Activated naive CD4-positive, alpha-beta T cell treated with anti-CD3 and anti-CD28 coated beads, Interleukin-2, amount 10 ng/mL, durations not matched to agents 7 days and 5 days (primary cell): ENCODE results near the gene MS4A10.
"Not testable (repeated sequence)": the region's sequence is repeated elsewhere in the genome, so short reads cannot be mapped to it uniquely, and the experiment has no call there.

Experiments
- CTCF ChIA-PET: fragments of 350-600 bp; sonication (Branson Sonifier 250); formaldehyde crosslinking; loops from one replicate; lab custom pipeline; 2021; ENCODE audit warnings: antibody characterized with exemption; lab: Charles Lee
- DNase-seq: peaks from one replicate; pipeline ENCODE4 v3.0.0-alpha.2; 2020
- H3K27ac Mint-ChIP-seq: one replicate; pipeline ENCODE4 v1.8.0; 2021; ENCODE audit warnings: mild to moderate bottlenecking, moderate library complexity, mixed read lengths
- H3K27me3 Mint-ChIP-seq: one replicate; pipeline ENCODE4 v1.8.0; 2021; ENCODE audit warnings: mild to moderate bottlenecking, mixed read lengths
- H3K36me3 Mint-ChIP-seq: one replicate; pipeline ENCODE4 v1.8.0; 2021; ENCODE audit warnings: mixed read lengths
- H3K4me1 Mint-ChIP-seq: one replicate; pipeline ENCODE4 v1.8.0; 2021; ENCODE audit warnings: mixed read lengths
- H3K4me3 Mint-ChIP-seq: one replicate; pipeline ENCODE4 v1.8.0; 2021; ENCODE audit warnings: mild to moderate bottlenecking, moderate library complexity, mixed read lengths
- H3K9me3 Mint-ChIP-seq: one replicate; pipeline ENCODE4 v1.8.0; 2021; ENCODE audit warnings: mixed read lengths

The MS4A10 gene

DNA sequence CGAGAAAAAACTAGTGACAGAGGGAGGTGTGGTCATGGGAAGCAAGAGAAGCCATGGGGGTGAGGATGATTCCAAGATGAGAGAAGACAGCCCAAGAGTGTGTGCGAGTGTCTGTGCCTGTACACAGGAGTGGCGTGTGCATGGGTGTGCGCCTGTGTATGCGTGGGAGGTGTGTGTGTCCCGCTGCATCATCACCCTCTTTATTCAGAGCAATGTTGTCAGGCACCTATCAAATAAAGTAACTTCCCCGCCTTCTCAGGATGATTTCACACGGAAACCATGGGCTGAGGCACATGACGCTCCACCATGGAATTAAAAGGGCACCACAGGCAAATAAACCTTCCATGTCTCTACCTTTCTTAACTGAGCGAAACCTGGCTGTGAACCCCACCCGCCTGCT lies 24.6 kb downstream of the MS4A10 start:
- no peaks in the 10 kb centered on the region for H3K9me3 Mint-ChIP-seq
- H3K4me3 Mint-ChIP-seq: no peak overlapping the region
- H3K27me3 Mint-ChIP-seq: peaks cover 16% of the 10 kb centered on the region
- no peak overlapping the region for H3K27ac Mint-ChIP-seq
- DNase-seq: no peak
- H3K4me1 Mint-ChIP-seq: peaks cover 7% of the 10 kb centered on the region
- CTCF ChIA-PET: no interaction called here
- H3K36me3 Mint-ChIP-seq: no peaks in the 10 kb centered on the region

DNA sequence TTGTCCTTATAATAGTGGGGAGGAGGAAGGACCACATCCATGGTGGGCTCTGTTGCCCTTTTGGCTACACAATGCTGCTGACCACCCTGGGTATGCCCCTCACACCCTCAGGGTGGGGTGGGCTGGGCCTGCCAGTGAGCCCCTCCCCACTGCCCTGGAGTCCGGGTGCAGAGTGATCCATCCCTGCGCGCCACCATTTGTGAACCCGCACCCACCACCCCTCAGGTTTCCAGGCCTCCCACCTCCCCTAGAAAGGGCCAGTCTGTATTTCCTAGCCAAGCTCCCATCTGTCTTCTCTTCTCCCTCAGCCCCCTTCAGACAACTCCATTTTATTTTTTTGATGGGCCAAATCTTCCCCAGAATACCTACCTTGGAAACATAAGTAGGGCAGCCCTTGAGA lies 25.0 kb downstream of the MS4A10 start:
- CTCF ChIA-PET: interaction anchor here (0.6 kb wide), 1 partner anchor 32 kb away, joined by 3 read pairs; no protein-coding TSS in a partner anchor

DNA sequence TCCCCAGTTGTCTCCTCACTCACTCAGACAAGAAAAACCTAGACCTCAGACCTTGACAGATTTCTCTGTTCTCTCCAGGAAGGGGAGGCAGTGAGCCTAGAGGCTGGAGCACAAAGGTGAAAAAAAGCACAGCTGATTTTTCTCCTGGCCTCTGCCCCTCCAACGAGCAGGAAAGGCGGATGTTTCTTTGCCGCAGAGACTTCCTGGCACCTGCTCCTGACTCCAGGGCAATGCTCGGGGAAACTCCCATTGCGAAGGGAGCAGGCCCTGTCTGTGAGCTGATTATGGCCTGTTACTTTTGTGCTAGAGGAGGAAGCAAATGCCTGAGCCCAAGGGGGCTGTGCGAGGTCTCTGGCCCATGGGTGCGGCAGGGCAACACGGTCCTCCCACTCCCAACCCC lies 25.4 kb downstream of the MS4A10 start:
- Mint-ChIP-seq H3K27me3 (peaks cover 16% of the 10 kb centered on the region), H3K4me3 (no peak overlapping the region), H3K9me3 (no peaks in the 10 kb centered on the region), H3K27ac (no peak overlapping the region), H3K4me1 (peaks cover 7% of the 10 kb centered on the region), H3K36me3 (no peaks in the 10 kb centered on the region)
- no peak for DNase-seq
- CTCF ChIA-PET: interaction anchor here (0.6 kb wide), 1 partner anchor 32 kb away, joined by 3 read pairs; no protein-coding TSS in a partner anchor

More for the DNA sequence above, 25.0 kb downstream of the MS4A10 start:
- H3K4me3 Mint-ChIP-seq: no peak overlapping the region
- H3K27ac Mint-ChIP-seq: no peak overlapping the region
- no peaks in the 10 kb centered on the region for H3K9me3 Mint-ChIP-seq
- H3K27me3 Mint-ChIP-seq: peaks cover 16% of the 10 kb centered on the region
- DNase-seq: no peak
- no peaks in the 10 kb centered on the region for H3K36me3 Mint-ChIP-seq
- H3K4me1 Mint-ChIP-seq: peaks cover 7% of the 10 kb centered on the region

DNA sequence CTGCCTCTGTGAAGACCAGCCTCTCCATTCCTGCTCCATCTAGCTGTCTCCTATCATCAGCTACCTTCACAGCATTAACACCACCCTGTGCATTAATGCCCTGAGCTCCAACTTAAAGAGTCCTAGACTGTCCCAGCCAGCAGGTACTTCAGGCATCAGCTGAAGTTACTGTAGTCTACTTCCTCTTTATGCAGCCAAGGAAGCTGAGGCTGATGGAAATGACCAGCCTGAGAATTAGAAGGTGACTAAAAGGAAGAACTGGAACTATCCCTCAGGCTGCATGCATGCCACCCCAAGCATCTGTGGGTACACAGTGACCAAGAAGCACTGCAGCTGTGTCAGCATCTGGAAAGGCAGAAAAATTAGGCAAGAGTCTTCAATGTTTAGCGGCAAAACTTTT lies 28.2 kb downstream of the MS4A10 start:
- CTCF ChIA-PET: no interaction called here
- Mint-ChIP-seq H3K4me3 (no peak overlapping the region), H3K4me1 (peaks cover 7% of the 10 kb centered on the region), H3K9me3 (peaks cover 9% of the 10 kb centered on the region), H3K27me3 (peaks cover 16% of the 10 kb centered on the region), H3K36me3 (no peaks in the 10 kb centered on the region), H3K27ac (no peak overlapping the region)
- no peak for DNase-seq

DNA sequence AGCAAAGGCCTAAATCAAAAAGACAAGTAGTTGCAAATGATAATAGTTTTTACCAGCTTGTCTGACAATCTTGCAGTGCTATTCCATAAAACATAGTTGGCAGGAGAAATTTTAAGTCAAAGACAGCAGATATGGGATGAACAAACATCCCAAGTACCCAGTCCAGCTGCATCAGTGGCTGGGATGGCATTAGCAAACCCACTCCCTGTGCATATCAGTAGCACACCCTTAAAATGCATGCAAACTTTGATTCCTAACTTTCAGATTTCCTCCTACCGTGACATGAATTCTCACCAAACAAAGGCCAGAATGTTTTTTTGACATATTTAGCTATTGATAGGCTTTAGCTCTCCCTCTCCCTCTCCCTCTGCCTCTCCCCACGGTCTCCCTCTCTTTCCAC lies 29.0 kb downstream of the MS4A10 start:
- Mint-ChIP-seq H3K9me3 (peaks cover 9% of the 10 kb centered on the region), H3K4me3 (no peak overlapping the region), H3K4me1 (peaks cover 7% of the 10 kb centered on the region), H3K27me3 (peaks cover 16% of the 10 kb centered on the region), H3K27ac (no peak overlapping the region), H3K36me3 (no peaks in the 10 kb centered on the region)
- CTCF ChIA-PET: no interaction called here
- no peak for DNase-seq

DNA sequence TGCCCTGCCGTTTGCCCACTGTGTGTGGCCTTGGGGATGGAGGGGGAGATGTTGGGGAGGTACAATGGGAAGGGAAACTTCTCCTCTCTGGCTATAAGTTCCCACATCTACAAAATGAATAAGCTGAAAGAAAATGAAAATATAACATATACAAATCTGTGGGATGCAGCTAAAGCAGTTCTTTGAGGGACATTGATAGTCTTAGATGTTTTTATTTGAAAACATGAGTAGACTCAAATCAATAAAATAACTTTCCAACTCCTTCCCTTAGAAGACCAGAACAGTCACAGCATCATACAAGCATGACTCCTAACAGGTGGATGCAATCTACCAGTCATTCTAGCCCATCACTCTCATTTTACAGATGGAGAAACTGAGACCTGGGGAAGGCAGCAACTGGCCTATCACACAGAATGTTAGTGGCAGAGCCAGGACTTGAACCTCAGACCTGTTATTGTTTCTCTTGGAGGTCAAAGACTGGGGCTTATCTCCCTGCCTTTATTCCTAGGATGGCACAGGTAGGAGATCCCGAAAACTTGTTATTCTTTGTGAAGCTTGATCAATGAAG lies 31.5 kb downstream of the MS4A10 start:
- Mint-ChIP-seq H3K27ac (no peak overlapping the region), H3K27me3 (peaks cover 19% of the 10 kb centered on the region), H3K36me3 (no peaks in the 10 kb centered on the region), H3K9me3 (peaks cover 9% of the 10 kb centered on the region), H3K4me3 (no peak overlapping the region), H3K4me1 (no peaks in the 10 kb centered on the region)
- no peak for DNase-seq
- CTCF ChIA-PET: interaction anchor here (1.0 kb wide), 1 partner anchor 71 kb away, joined by 4 read pairs; no protein-coding TSS in a partner anchor

DNA sequence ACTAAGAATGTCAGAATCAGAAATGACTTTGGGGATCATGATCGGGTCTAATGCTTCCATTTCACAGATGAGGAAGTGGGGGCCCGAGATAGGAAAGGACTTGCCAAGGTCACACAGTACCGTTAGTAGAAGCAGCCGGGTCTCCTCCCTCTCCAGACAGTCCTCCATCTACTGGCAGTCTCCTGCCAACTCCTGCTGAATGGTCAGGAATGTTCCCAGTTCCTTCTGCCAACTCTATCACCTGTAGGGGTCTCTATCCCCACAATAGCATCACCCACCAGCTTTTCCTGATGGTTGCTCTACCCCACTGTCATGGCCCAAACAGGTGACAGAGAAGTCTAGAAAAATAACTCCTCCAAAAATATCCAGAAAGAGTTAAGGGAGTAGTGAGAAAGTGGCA lies 32.9 kb downstream of the MS4A10 start:
- Mint-ChIP-seq H3K9me3 (peaks cover 9% of the 10 kb centered on the region), H3K27me3 (peaks cover 24% of the 10 kb centered on the region), H3K4me3 (no peak overlapping the region), H3K4me1 (no peaks in the 10 kb centered on the region), H3K36me3 (no peaks in the 10 kb centered on the region), H3K27ac (no peak overlapping the region)
- CTCF ChIA-PET: no interaction called here
- no peak for DNase-seq

DNA sequence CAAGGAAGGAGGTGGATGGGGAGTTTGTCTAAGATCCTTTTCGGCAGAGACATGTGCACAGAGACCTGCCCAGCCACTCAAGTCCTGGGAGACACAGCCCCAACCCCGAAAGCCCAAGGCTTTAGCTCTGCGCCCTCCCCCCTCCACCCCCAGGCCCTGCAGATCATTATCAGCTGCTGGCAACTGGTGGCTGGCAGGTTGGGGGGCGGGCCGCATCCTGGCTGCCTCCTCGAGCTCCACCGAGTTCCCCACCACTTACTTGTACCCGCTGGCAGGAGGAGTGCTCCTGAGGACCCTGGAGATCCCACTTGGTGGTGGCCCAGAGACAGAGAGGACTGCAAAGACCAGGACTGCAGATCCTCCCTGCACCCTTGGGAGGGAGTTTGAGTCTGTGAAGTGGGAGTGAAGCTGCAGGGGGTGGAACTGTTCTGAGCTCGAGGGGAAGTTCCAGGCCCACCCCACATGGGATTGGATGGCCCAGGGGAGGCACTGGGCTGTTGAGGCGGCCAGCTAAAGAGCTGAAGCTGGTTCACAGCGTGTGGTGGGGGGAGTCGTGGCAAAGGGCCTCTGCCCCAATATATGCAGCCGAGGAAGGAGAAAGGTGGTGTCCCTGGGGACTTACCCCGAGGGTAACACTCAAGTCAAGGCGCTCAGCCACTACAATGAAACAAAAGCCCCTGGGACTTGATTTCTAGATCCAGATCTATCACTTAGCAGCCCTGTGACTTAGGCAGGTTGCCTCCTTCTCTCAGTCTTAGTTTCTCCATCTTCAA lies 36.9 kb downstream of the MS4A10 start:
- Mint-ChIP-seq H3K4me1 (no peaks in the 10 kb centered on the region), H3K36me3 (no peaks in the 10 kb centered on the region), H3K9me3 (peaks cover 3% of the 10 kb centered on the region), H3K4me3 (no peak overlapping the region), H3K27me3 (peaks cover 29% of the 10 kb centered on the region), H3K27ac (no peak overlapping the region)
- CTCF ChIA-PET: interaction anchor here (2.0 to 4.3 kb wide), 2 partner anchors 9 to 65 kb away, joined by 6 to 25 read pairs; no protein-coding TSS in a partner anchor
- DNase-seq: no peak

DNA sequence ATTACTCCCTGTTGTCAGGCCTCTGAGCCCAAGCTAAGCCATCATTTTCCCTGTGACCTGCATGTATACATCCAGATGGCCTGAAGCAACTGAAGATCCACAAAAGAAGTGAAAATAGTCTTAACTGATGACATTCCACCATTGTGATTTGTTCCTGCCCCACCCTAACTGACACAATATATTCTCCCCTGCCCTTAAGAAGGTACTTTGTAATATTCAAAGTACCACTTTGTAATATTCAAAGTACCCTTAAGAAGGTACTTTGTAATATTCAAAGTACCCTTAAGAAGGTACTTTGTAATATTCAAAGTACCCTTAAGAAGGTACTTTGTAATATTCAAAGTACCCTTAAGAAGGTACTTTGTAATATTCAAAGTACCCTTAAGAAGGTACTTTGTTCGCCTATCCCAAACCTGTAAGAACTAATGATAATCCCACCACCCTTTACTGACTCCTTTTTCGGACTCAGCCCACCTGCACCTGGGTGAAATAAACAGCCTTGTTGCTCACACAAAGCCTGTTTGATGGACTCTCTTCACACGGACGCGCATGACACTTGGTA lies 38.7 kb downstream of the MS4A10 start:
- DNase-seq, H3K36me3 Mint-ChIP-seq, H3K4me1 Mint-ChIP-seq, H3K4me3 Mint-ChIP-seq, H3K27ac Mint-ChIP-seq, H3K9me3 Mint-ChIP-seq: not testable (repeated sequence)
- peaks cover 37% of the 10 kb centered on the region for H3K27me3 Mint-ChIP-seq
- CTCF ChIA-PET: interaction anchor here (1.1 to 1.2 kb wide), 2 partner anchors 47 to 76 kb away, joined by 3 to 5 read pairs; no protein-coding TSS in a partner anchor

DNA sequence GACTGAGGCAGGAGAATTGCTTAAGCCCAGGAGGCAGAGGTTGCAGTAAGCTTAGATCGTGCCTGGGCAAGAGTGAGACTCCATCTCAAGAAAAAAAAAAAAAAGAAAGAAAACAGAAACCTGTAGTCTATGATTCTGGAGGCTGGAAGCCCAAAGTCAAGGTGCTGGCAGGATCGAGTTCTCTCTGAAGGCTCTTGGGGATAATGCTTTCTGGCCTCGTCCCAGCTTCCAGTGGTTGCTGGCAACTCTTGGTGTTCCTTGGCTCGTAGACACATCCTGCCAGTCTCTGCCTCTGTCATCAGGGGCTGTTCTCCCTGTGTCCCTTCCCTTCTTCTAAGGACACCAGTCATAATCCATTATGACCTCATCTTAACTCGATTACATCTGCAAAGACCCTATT lies 40.0 kb downstream of the MS4A10 start:
- H3K4me3 Mint-ChIP-seq: no peak overlapping the region
- no peak overlapping the region for H3K27ac Mint-ChIP-seq
- DNase-seq: no peak
- H3K36me3 Mint-ChIP-seq: no peaks in the 10 kb centered on the region
- peaks cover 39% of the 10 kb centered on the region for H3K27me3 Mint-ChIP-seq
- H3K9me3 Mint-ChIP-seq: no peaks in the 10 kb centered on the region
- CTCF ChIA-PET: interaction anchor here (1.1 to 8.5 kb wide), 3 partner anchors 48 to 74 kb away, joined by 3 to 178 read pairs (median 5); no protein-coding TSS in a partner anchor
- H3K4me1 Mint-ChIP-seq: no peaks in the 10 kb centered on the region

DNA sequence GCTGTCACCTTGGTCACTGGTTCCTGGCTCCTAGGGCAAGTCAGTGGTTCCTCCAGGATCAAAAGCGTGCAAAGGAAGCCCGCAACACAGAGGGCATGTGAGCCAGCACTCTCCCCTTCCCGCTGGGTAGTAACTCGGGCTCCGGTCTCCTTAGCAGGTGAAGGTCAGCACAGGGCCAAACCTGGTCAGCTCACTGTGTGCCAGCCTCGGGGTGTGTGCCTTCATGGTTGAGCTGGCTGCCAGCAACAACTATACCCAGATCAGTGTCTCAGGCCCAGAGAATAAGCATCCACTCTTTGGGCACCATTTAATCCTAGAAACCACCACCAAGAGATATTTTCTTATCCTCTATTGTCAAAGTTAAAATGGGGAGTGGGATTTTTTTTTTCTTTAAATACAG lies 40.7 kb downstream of the MS4A10 start:
- Mint-ChIP-seq H3K27ac (no peak overlapping the region), H3K36me3 (no peaks in the 10 kb centered on the region), H3K27me3 (peaks cover 34% of the 10 kb centered on the region), H3K4me3 (no peak overlapping the region), H3K4me1 (no peaks in the 10 kb centered on the region), H3K9me3 (no peaks in the 10 kb centered on the region)
- CTCF ChIA-PET: interaction anchor here (8.5 kb wide), 1 partner anchor 63 kb away, joined by 178 read pairs; no protein-coding TSS in a partner anchor
- DNase-seq: no peak

DNA sequence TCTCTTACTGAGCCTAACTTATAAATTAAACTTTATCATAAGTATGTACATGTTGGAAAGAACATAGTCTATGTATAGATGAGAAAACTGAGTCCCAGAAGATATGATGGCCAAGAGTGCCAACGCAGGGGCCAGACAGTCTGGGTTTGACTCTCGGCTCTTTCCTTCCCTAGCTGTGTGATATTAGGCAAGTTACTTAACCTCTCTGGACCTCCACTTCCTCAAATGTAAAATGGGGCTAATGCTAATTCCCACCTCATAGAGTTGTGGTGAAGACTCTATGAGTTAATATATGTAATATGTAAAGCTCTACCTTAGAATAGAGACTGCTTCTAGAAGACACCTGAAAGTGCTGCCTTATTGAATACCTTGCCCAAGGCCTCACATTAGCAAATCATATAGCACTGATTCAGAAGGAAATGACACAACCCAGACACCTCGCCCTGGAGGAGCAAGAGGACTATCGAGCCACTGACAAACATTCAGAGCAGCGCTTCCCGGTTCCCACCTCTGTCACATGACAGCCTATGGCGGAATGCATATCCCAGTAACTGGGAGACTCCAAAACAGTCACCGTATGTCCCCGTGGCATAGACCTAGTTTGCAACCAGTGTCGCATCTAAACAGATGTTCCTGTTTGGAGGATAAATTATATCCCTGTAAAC lies 45.5 kb downstream of the MS4A10 start:
- CTCF ChIA-PET: interaction anchor here (0.9 to 8.5 kb wide), 31 partner anchors 9 to 690 kb away, joined by 3 to 178 read pairs (median 4); partner anchors contain the start of genes CCDC86, PRPF19 and ZP1
- H3K9me3 Mint-ChIP-seq: no peaks in the 10 kb centered on the region
- no peak overlapping the region for H3K27ac Mint-ChIP-seq
- peaks cover 34% of the 10 kb centered on the region for H3K27me3 Mint-ChIP-seq
- no peak overlapping the region for H3K4me3 Mint-ChIP-seq
- H3K36me3 Mint-ChIP-seq: no peaks in the 10 kb centered on the region
- H3K4me1 Mint-ChIP-seq: peaks cover 8% of the 10 kb centered on the region
- no peak for DNase-seq

DNA sequence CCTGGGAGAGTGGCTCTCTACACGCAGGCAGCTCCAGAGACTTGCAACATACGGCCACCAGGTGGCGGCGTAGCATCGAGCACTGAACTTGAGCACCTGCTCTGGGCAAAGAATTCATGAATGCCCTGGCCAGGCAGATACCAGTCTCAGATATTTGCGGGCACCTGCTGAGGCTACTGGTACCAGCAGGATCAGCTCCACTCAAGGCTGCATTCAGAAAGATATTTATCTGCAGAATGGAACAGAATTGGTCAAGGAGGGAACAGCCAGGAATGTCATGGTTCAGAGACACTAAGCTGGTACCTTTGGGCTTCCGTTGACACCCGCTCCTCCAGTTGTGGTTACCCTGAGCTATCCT lies 46.0 kb downstream of the MS4A10 start:
- peaks cover 34% of the 10 kb centered on the region for H3K27me3 Mint-ChIP-seq
- CTCF ChIA-PET: interaction anchor here (0.7 to 8.5 kb wide), 33 partner anchors 10 to 689 kb away, joined by 3 to 178 read pairs (median 4); partner anchors contain the start of genes CCDC86, PRPF19 and ZP1
- H3K4me1 Mint-ChIP-seq: peaks cover 13% of the 10 kb centered on the region
- no peak overlapping the region for H3K4me3 Mint-ChIP-seq
- no peaks in the 10 kb centered on the region for H3K36me3 Mint-ChIP-seq
- peak; percentile 88 for DNase-seq
- no peak overlapping the region for H3K27ac Mint-ChIP-seq
- H3K9me3 Mint-ChIP-seq: no peaks in the 10 kb centered on the region
